Peyer's patch (tissue), 4 donors: ENCODE measurements around the gene PAK3.

ENCODE experiments used
- POLR2A ChIP-seq, 2 donors: fragments of 450-650 bp; IDR thresholded peaks; one replicate each; pipeline ENCODE4 v1.5.1; 2017; ENCODE audit warnings: antibody characterized with exemption in 2 of 2, mild to moderate bottlenecking in 2 of 2, moderate library complexity in 2 of 2
- TF ChIP-seq, protein P1 (sequence below), 6 experiments: fragments of 450-650 bp in 4 of 6; fragments of 200-600 bp in 2 of 6; sonication (generic) in 1 of 6; IDR thresholded peaks; one replicate each; pipeline ENCODE4 v1.5.1; 2017 to 2019; ENCODE audit warnings: antibody characterized with exemption in 6 of 6, mild to moderate bottlenecking in 3 of 6, moderate library complexity in 1 of 6

DNA sequence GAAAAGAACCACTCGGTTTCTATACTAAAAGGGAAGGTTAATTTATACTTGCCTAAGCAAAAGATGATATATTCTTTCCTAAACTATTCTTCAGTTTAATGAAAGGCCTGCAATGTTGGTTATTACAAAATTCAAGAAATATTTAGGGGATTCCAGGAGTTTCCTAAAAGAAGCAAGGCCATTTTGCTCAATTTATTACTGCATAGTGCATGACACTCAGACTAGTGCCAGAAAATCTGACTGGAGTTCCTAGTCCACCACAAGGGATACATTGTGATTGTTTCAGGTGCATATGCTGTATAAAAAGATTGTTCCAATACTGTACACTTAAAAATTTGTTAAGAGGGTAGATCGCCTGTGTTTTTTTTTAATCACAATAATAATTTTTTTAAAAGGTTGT lies 95.6 kb downstream of the PAK3 start:
- TF ChIP-seq, protein P1, sequence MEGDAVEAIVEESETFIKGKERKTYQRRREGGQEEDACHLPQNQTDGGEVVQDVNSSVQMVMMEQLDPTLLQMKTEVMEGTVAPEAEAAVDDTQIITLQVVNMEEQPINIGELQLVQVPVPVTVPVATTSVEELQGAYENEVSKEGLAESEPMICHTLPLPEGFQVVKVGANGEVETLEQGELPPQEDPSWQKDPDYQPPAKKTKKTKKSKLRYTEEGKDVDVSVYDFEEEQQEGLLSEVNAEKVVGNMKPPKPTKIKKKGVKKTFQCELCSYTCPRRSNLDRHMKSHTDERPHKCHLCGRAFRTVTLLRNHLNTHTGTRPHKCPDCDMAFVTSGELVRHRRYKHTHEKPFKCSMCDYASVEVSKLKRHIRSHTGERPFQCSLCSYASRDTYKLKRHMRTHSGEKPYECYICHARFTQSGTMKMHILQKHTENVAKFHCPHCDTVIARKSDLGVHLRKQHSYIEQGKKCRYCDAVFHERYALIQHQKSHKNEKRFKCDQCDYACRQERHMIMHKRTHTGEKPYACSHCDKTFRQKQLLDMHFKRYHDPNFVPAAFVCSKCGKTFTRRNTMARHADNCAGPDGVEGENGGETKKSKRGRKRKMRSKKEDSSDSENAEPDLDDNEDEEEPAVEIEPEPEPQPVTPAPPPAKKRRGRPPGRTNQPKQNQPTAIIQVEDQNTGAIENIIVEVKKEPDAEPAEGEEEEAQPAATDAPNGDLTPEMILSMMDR (IDR thresholded peaks at IDR 0.05), result no peak
- TF ChIP-seq POLR2A (IDR thresholded peaks at IDR 0.05), result no peak
